GM18526 (cell line): ENCODE results near the gene SLC30A1.

Experiments
- POLR2A ChIP-seq: IDR thresholded peaks from 3 replicates; pipeline ENCODE4 v1.6.1; 2011; ENCODE audit not compliant: insufficient read length; ENCODE audit errors: extremely low read depth

The SLC30A1 gene

DNA sequence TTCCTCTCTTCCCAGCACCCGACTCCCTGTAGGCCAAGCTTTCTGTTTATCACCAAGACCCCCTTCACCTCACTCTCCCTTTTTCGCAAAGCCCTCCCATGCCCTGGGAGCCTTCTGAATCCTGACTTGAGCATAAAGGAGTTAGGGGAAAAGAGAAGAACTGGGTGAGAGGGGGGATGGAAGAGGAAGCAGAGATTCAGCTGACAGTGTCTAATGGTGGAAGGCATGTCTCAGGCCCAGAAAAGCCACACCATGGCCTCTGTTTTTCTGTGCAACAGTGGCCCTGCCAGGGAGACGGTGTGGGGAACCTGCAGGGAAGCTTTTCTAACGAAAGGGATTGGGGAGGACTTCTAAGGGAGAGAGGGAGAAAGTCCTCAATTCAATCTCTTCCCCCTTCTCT, 32.9 kb upstream of the SLC30A1 start:
- no peak for TF ChIP-seq POLR2A

DNA sequence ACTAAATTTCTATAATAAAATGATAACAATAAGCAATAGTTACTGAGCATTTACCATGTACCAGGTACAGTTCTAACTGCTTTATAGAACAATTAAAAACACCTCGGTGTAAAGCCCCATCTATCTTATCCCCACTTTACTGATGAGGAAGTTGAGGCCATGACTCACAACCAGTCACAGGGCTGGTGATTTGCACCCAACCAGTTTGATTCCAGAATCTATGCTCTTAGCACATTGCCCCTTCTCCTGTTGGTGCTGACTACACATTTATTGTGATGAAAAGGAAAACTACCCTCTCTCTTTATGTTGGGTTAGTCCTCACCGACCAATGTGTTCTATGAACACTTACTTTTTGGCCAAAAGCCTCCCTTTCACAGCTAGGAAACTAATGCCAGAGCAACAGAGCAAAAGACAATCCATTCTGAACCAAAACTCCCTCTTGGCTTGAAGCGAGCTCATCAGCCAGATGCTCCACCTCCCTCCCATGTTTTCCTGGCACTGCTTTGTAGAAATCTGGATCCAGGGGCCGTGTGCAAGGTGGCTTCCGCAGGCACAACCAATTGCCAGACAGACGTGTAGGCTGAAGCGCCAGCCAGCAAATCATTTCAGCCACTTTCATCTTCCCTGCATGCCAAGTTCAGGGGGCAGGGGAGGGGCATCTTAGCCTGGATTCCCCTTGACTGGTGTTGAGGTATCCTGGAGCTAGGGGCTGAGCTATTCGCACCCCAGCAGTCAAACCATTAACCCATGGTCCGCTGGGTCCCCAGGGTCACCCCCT, 32.0 kb upstream of the SLC30A1 start:
- no peak for TF ChIP-seq POLR2A

GRCh38 chr1:211609120-211610024, 30.4 kb upstream of the SLC30A1 start:
- TF ChIP-seq POLR2A: no peak

DNA sequence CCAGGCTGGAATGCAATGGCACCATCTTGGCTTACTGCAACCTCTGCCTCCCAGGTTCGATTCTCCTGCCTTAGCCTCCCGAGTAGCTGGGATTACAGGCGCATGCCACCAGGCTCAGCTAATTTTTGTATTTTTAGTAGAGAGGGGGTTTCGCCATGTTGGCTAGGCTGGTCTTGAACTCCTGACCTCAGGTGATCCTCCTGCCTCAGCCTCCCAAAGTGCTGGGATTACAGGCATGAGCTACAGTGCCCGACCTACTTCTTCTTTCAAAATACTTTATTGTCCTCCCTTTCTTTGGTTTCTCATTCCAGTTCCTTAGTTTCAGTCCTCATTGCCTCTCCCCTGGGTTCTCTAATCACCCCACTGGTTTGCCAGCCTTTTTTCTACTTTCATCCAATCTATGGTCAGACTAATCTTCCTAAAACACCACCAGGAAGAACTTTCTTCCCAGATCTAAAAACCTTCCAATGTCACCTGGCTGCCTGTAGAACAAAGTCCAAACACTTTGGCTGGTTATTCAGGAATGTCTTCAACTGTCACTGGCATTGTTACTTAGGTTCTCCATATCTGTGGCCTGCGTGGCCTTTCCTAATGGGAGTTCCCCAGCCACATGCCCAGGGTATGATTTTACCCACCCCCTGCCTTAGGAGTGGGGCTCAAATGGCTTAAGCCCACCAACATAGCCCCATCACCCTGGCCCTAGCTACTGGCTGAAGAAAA, 29.0 kb upstream of the SLC30A1 start:
- no peak for TF ChIP-seq POLR2A

- no peak for TF ChIP-seq POLR2A
Observed at GRCh38 chr1:211606914-211607753, 28.2 kb upstream of the SLC30A1 start.

DNA sequence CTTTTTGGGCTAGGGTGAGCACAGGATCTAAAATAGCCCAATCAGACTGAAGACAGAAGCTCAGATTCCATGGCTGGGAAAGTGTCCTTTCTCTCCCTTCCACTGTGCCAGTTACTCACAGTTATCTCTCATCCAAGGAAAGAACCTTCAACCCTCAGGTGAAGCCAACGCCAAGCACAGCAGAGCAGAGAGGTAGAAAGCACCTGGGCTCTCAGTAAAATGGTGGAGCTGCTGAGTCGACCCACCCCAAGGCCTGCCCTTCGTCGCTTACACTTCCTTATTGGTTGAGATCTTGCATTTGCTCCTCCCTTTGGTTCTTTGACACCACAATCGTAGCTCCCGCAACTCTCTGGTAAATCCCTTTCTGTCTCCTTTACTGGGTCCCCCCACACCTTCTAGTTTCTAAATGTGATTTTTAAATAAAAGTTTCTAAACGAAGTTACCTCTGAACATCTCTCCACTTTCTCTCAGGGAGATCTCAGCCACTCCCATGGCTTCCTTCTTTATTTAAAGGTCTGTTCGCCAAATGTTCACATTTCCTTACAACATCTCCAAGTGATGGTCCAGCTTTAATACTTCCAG, 27.5 kb upstream of the SLC30A1 start:
- no peak for TF ChIP-seq POLR2A

GRCh38 chr1:211605603-211606331, 26.8 kb upstream of the SLC30A1 start:
- no peak for TF ChIP-seq POLR2A

GRCh38 chr1:211605034-211605433, 26.1 kb upstream of the SLC30A1 start:
- TF ChIP-seq POLR2A: no peak

GRCh38 chr1:211604548-211604947, 25.6 kb upstream of the SLC30A1 start:
- no peak for TF ChIP-seq POLR2A

- TF ChIP-seq POLR2A: no peak
Observed at GRCh38 chr1:211603713-211604112, 24.8 kb upstream of the SLC30A1 start.

DNA sequence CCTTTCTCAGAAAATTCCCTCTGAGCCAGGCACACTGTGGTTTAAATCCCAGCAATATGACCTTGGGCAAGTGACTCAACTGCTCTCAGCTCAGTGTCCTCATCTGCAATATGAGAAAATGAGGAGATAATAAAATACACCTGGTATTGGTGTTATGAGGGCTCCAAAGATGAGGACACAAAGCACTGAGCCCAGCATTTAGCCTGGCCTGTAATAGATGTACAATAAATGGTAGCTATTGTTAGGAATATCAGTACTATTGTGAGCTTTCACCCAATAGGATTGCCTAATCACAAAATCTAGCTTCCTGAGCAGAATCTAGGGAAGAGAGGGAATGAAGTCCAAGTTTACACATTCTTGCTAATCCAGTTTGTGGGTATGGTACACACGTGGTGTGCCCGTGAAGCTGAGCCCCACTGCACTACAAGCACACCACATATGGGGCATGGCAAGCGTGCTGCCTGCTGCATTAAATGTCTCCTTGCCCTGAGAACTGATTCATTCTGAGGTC, 24.3 kb upstream of the SLC30A1 start:
- TF ChIP-seq POLR2A: no peak

- no peak for TF ChIP-seq POLR2A
Observed at GRCh38 chr1:211601982-211602670, 23.2 kb upstream of the SLC30A1 start.

- no peak for TF ChIP-seq POLR2A
Observed at GRCh38 chr1:211601159-211601558, 22.2 kb upstream of the SLC30A1 start.

DNA sequence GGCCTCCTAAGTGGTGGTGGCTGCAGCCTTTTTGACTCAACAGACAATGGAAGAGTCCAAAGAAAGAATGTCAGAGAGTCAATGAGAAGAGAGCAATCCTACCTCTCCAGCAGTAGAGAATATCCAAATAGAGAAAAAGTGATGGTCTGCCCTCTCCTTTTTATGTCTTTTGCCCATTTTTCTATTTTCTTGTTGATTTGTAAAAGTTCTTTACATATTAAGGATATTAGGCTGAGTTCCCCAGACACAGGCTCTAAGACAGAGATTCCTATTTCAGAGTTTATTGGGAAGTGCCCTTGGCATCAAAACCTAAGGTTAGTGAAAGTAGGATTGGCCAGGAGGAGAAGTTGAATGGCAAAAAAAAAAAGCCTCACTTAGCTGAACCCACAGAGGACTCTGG, 20.3 kb upstream of the SLC30A1 start:
- TF ChIP-seq POLR2A: no peak
